Right lobe of liver (tissue), 6 donors: Measurements from ENCODE around the gene ACTN1. TPM values are rescaled to one million over a fixed set of nuclear protein-coding genes. Genes with fewer than 3 reads are reported as not detected.

ENCODE experiments used
- ATAC-seq, 4 donors: fragments of 200-7000 bp; cut with Tn5 transposase; one replicate each; pipeline ENCODE4 v1.9.1; 2020; ENCODE audit warnings: mild to moderate bottlenecking in 4 of 4, moderate library complexity in 4 of 4
- DNase-seq, 3 donors: peaks; one replicate each; pipeline ENCODE4 v3.0.0-alpha.2; 2020
- H3K27ac ChIP-seq, 3 donors: fragments of 200-600 bp; one replicate each; pipeline ENCODE4 v1.8.0; 2022
- H3K27me3 ChIP-seq, 2 donors: fragments of 200-600 bp; one replicate each; pipeline ENCODE4 v1.8.0; 2022
- H3K36me3 ChIP-seq, 4 donors: fragments of 200-600 bp; sonication (generic) in 1 of 4; one replicate each; pipeline versions ENCODE4 v1.5.1 to v1.8.0; 2017 to 2022; ENCODE audit warnings: control low read depth in 1 of 4
- H3K4me1 ChIP-seq, 4 donors: fragments of 200-600 bp; sonication (generic) in 1 of 4; one replicate each; pipeline versions ENCODE4 v1.5.1 to v1.8.0; 2017 to 2022; ENCODE audit warnings: control low read depth in 1 of 4
- H3K4me3 ChIP-seq, 3 donors: fragments of 200-600 bp; one replicate each; pipeline ENCODE4 v1.8.0; 2022
- H3K9me3 ChIP-seq, 4 donors: fragments of 200-600 bp; sonication (generic) in 1 of 4; one replicate each; pipeline versions ENCODE4 v1.5.1 to v1.8.0; 2017 to 2022; ENCODE audit warnings: control low read depth in 1 of 4
- POLR2A ChIP-seq: fragments of 450-650 bp; IDR thresholded peaks from one replicate; pipeline ENCODE4 v1.6.1; 2017; ENCODE audit warnings: antibody characterized with exemption, mild to moderate bottlenecking
- WGBS: methylation state at CpG from one replicate; pipeline ENCODE4 v1.1.6; 2018; ENCODE audit warnings: low coverage, low lambda C conversion rate; ENCODE audit not compliant: insufficient coverage; ENCODE audit errors: missing lambda C conversion rate; 5-methylcytosine and 5-hydroxymethylcytosine counted together
- intact Hi-C, 2 donors: fragments of 100-400 bp; cut with DNase I; formaldehyde crosslinking; loops; one replicate each; pipeline versions ENCODE4 v1.11.2 to v1.14.1; 2022
- total RNA-seq, 6 experiments: library from RNA; depleted of rRNA in 2 of 6; stranded (reverse); fragments of >200 nt in 2 of 6; fragmentation: NEBNext Ultra II Directional in 3 of 6; extraction: Animal tissue kit (Norgen Biotek cat#: 25700) in 3 of 6; gene quantifications; one replicate each; pipeline versions ENCODE4 v1.1.0 to v1.2.4, GENCODE V29; 2016 to 2023
- TF ChIP-seq, protein P1 (sequence below), 4 donors: fragments of 200-600 bp in 3 of 4; fragments of 450-650 bp in 1 of 4; IDR thresholded peaks; one replicate each; pipeline versions ENCODE4 v1.5.1 to v1.8.0; 2016 to 2022; ENCODE audit warnings: antibody characterized with exemption in 4 of 4, mild to moderate bottlenecking in 2 of 4
- donor health status: DM: no; HTN: yes; CAD: no.
- donor health status: DM: no; HTN: no; CAD: no.
- donor health status: DM: no; HTN: no; CAD: no.
- donor health status: DM: no; HTN: yes; CAD: no.
- donor health status: DM: no; HTN: yes; CAD: no.

Gene ACTN1
- total RNA-seq, 6 experiments from 2014 or later = 53.1 to 145 (median 100) TPM

DNA sequence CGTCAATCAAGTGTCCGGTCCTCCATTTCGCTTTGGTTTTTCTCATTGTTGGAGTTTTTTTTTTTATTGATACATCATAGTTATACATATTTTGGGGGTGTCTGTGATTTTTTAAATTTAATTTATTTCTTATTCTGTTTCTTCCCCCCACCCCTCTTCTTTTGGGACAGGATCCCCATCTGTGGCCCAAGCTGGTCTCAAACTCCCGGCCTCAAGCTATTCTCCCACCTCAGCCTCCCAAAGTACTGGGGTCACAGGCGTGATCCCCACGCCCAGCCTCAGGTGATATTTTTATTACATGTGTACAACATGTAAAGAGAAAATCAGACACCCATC, 134.9 kb downstream of the ACTN1 start:
- Histone ChIP-seq H3K4me1 (peaks cover 0 to 15% (median 4%) of the 10 kb centered on the region in 4 donors), H3K4me3 (no peak overlapping the region), H3K27me3 (no peaks in the 10 kb centered on the region), H3K36me3 (no peaks in the 10 kb centered on the region), H3K27ac (no peak overlapping the region), H3K9me3 (no peaks in the 10 kb centered on the region)
- ATAC-seq (no peak), DNase-seq (no peak)
- intact Hi-C loops = no loop called here
- TF ChIP-seq, protein P1, sequence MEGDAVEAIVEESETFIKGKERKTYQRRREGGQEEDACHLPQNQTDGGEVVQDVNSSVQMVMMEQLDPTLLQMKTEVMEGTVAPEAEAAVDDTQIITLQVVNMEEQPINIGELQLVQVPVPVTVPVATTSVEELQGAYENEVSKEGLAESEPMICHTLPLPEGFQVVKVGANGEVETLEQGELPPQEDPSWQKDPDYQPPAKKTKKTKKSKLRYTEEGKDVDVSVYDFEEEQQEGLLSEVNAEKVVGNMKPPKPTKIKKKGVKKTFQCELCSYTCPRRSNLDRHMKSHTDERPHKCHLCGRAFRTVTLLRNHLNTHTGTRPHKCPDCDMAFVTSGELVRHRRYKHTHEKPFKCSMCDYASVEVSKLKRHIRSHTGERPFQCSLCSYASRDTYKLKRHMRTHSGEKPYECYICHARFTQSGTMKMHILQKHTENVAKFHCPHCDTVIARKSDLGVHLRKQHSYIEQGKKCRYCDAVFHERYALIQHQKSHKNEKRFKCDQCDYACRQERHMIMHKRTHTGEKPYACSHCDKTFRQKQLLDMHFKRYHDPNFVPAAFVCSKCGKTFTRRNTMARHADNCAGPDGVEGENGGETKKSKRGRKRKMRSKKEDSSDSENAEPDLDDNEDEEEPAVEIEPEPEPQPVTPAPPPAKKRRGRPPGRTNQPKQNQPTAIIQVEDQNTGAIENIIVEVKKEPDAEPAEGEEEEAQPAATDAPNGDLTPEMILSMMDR (IDR thresholded peaks at IDR 0.05) = no peak
- TF ChIP-seq POLR2A = no peak
- WGBS = 15% methylated on average over 6 of the region's 6 CpGs

- ATAC-seq = peak; percentile 87 to 94 (median 94)
- TF ChIP-seq, protein P1 (IDR thresholded peaks at IDR 0.05) = peak; percentile 81 to 97 (median 92)
- no peak for TF ChIP-seq POLR2A
- H3K36me3 ChIP-seq = no peaks in the 10 kb centered on the region
- no peaks in the 10 kb centered on the region for H3K9me3 ChIP-seq
- 31% methylated on average over 10 of the region's 19 CpGs for WGBS
- intact Hi-C loops = no loop called here
- H3K4me3 ChIP-seq = peak overlapping the region in 1 of 3 donors; percentile 26
- DNase-seq = peak; percentile 75 to 85 (median 83)
- H3K27me3 ChIP-seq = no peaks in the 10 kb centered on the region
- H3K27ac ChIP-seq = no peak overlapping the region
- H3K4me1 ChIP-seq = peaks cover 0 to 15% (median 1%) of the 10 kb centered on the region in 4 donors
Measured at GRCh38 chr14:68843471-68844209, 135.5 kb downstream of the ACTN1 start.

GRCh38 chr14:68842298-68842697, 136.8 kb downstream of the ACTN1 start:
- TF ChIP-seq, protein P1 (IDR thresholded peaks at IDR 0.05) = no peak
- TF ChIP-seq POLR2A = no peak
- H3K27ac ChIP-seq = no peak overlapping the region
- no peaks in the 10 kb centered on the region for H3K9me3 ChIP-seq
- no peaks in the 10 kb centered on the region for H3K27me3 ChIP-seq
- intact Hi-C loops = no loop called here
- WGBS = 76% methylated on average over 5 of the region's 5 CpGs
- no peak overlapping the region for H3K4me3 ChIP-seq
- ATAC-seq (no peak), DNase-seq (no peak)
- H3K4me1 ChIP-seq = peaks cover 0 to 7% (median 0%) of the 10 kb centered on the region in 4 donors
- no peaks in the 10 kb centered on the region for H3K36me3 ChIP-seq

- H3K4me1 ChIP-seq = peaks cover 0 to 7% (median 0%) of the 10 kb centered on the region in 4 donors
- intact Hi-C loops = no loop called here
- no peak overlapping the region for H3K27ac ChIP-seq
- no peak for TF ChIP-seq POLR2A
- TF ChIP-seq, protein P1 (IDR thresholded peaks at IDR 0.05) = no peak
- H3K4me3 ChIP-seq = no peak overlapping the region
- no peaks in the 10 kb centered on the region for H3K27me3 ChIP-seq
- no peak for ATAC-seq
- no peaks in the 10 kb centered on the region for H3K9me3 ChIP-seq
- no peaks in the 10 kb centered on the region for H3K36me3 ChIP-seq
- no peak for DNase-seq
- 57% methylated on average over 5 of the region's 6 CpGs for WGBS
Measured at GRCh38 chr14:68841016-68841809, 137.9 kb downstream of the ACTN1 start.
